Colonic mucosa (tissue), 4 donors: ENCODE data around the gene MTHFS. TPM values are rescaled to one million over a fixed set of nuclear protein-coding genes. Genes with fewer than 3 reads are reported as not detected.
A peak's percentile ranks its signal among the peaks of the same experiment; 100 is the strongest.

Experiments used
- DNase-seq: peaks from one replicate; pipeline ENCODE4 v3.0.0-alpha.2; 2020
- H3K27ac ChIP-seq: fragments of 200-600 bp; one replicate; pipeline ENCODE4 v1.8.0; 2021
- H3K27me3 ChIP-seq: fragments of 200-600 bp; one replicate; pipeline ENCODE4 v1.8.0; 2021
- H3K36me3 ChIP-seq: fragments of 200-600 bp; one replicate; pipeline ENCODE4 v1.8.0; 2021
- H3K4me1 ChIP-seq: fragments of 200-600 bp; one replicate; pipeline ENCODE4 v1.8.0; 2021; ENCODE audit warnings: mild to moderate bottlenecking
- H3K4me3 ChIP-seq: fragments of 200-600 bp; one replicate; pipeline ENCODE4 v1.8.0; 2021
- H3K9ac ChIP-seq, 2 donors: one replicate each; pipeline ENCODE4 v1.7.0; 2013; ENCODE audit warnings: control low read depth in 2 of 2, low read depth in 2 of 2, low read length in 2 of 2
- H3K9me3 ChIP-seq: fragments of 200-600 bp; one replicate; pipeline ENCODE4 v1.8.0; 2021
- CTCF ChIP-seq: fragments of 200-600 bp; IDR thresholded peaks from one replicate; pipeline ENCODE4 v1.8.0; 2022; ENCODE audit warnings: antibody characterized with exemption, mild to moderate bottlenecking
- intact Hi-C: fragments of 100-400 bp; cut with DNase I; formaldehyde crosslinking; loops from one replicate; pipeline ENCODE4 v1.14.1; 2022
- total RNA-seq, 2 donors: library from RNA; stranded (reverse); fragmentation: NEBNext Ultra II Directional in 1 of 2; extraction: Animal tissue kit (Norgen Biotek cat#: 25700) in 1 of 2; gene quantifications; one replicate each; pipeline ENCODE4 v1.2.1, GENCODE V29; 2021
- donor health status: healthy.
- donor health status: DM: no; HTN: no; CAD: no.
- donor health status: DM: no; HTN: no; CAD: no.

MTHFS gene
- total RNA-seq, 2 donors from 2014 or later, result 24.6 to 25.9 TPM

- no peak for DNase-seq
- no peak overlapping the region for H3K4me3 ChIP-seq
- no peaks in the 10 kb centered on the region for H3K27me3 ChIP-seq
- no peaks in the 10 kb centered on the region for H3K4me1 ChIP-seq
- intact Hi-C loops, result no loop called here
- no peak overlapping the region for H3K27ac ChIP-seq
- TF ChIP-seq CTCF, result no peak
- H3K9me3 ChIP-seq, result no peaks in the 10 kb centered on the region
- no peak overlapping the region for H3K9ac ChIP-seq
- H3K36me3 ChIP-seq, result no peaks in the 10 kb centered on the region
Observed at GRCh38 chr15:79863886-79864285, 32.9 kb downstream of the MTHFS start.

GRCh38 chr15:79862191-79862590 lies 34.6 kb downstream of the MTHFS start:
- no peak for TF ChIP-seq CTCF
- no peaks in the 10 kb centered on the region for H3K4me1 ChIP-seq
- H3K36me3 ChIP-seq, result no peaks in the 10 kb centered on the region
- intact Hi-C loops, result no loop called here
- H3K27ac ChIP-seq, result no peak overlapping the region
- H3K27me3 ChIP-seq, result no peaks in the 10 kb centered on the region
- DNase-seq, result no peak
- H3K9ac ChIP-seq, result no peak overlapping the region
- H3K4me3 ChIP-seq, result no peak overlapping the region
- H3K9me3 ChIP-seq, result no peaks in the 10 kb centered on the region

GRCh38 chr15:79860661-79861060 lies 36.2 kb downstream of the MTHFS start:
- Histone ChIP-seq H3K27me3 (no peaks in the 10 kb centered on the region), H3K4me1 (no peaks in the 10 kb centered on the region), H3K9me3 (no peaks in the 10 kb centered on the region), H3K4me3 (no peak overlapping the region), H3K36me3 (no peaks in the 10 kb centered on the region), H3K9ac (no peak overlapping the region), H3K27ac (no peak overlapping the region)
- no peak for TF ChIP-seq CTCF
- intact Hi-C loops, result no loop called here
- DNase-seq, result no peak

GRCh38 chr15:79858469-79858868 lies 38.3 kb downstream of the MTHFS start:
- H3K4me1 ChIP-seq, result no peaks in the 10 kb centered on the region
- H3K9ac ChIP-seq, result no peak overlapping the region
- H3K36me3 ChIP-seq, result no peaks in the 10 kb centered on the region
- no peak overlapping the region for H3K4me3 ChIP-seq
- H3K9me3 ChIP-seq, result no peaks in the 10 kb centered on the region
- no peaks in the 10 kb centered on the region for H3K27me3 ChIP-seq
- TF ChIP-seq CTCF, result no peak
- intact Hi-C loops, result loop anchor here (10.0 kb wide), 1 partner anchor 136 kb away; no protein-coding TSS in a partner anchor
- no peak overlapping the region for H3K27ac ChIP-seq
- no peak for DNase-seq

- H3K4me3 ChIP-seq, result no peak overlapping the region
- no peaks in the 10 kb centered on the region for H3K27me3 ChIP-seq
- no peak overlapping the region for H3K27ac ChIP-seq
- no peak overlapping the region for H3K9ac ChIP-seq
- intact Hi-C loops, result loop anchor here (5.0 to 10.0 kb wide), 2 partner anchors 141 to 471 kb away; no protein-coding TSS in a partner anchor
- H3K4me1 ChIP-seq, result no peaks in the 10 kb centered on the region
- peak; percentile 92 for TF ChIP-seq CTCF
- peak; percentile 54 for DNase-seq
- no peaks in the 10 kb centered on the region for H3K9me3 ChIP-seq
- no peaks in the 10 kb centered on the region for H3K36me3 ChIP-seq
Observed at GRCh38 chr15:79853492-79854328, 43.1 kb downstream of the MTHFS start.
